ENCODE measurements around the gene KLF15. TPM values are rescaled to one million over a fixed set of nuclear protein-coding genes. Genes with fewer than 3 reads are reported as not detected.

KLF15 gene
- total and polyA plus RNA-seq, 7 experiments from 2014 or later = 0.57 to 0.81 TPM; not detected in 5

GRCh38 chr3:126389112-126389793 lies 32.0 kb upstream of the KLF15 start:
- Histone ChIP-seq H3K36me3 (ENCODE audit: control insufficient read depth in 2 of 3, insufficient read depth in 3 of 3, low read length in 3 of 3) (no peaks in the 10 kb centered on the region), H3K27me3 (ENCODE audit: control insufficient read depth in 2 of 2, insufficient read depth in 2 of 2, low read length in 2 of 2) (no peaks in the 10 kb centered on the region), H3K27ac (ENCODE audit: low read depth, low read length) (no peak overlapping the region), H3K4me1 (ENCODE audit: control insufficient read depth in 2 of 2, insufficient read depth in 2 of 2, low read length in 2 of 2) (no peaks in the 10 kb centered on the region), H3K9me3 (ENCODE audit: control insufficient read depth in 2 of 3, low read length in 3 of 3) (no peaks in the 10 kb centered on the region), H3K4me3 (ENCODE audit: low read length) (no peak overlapping the region)
- Mint-ChIP-seq H3K4me3 (peak overlapping the region in 7 of 10 donors; percentile 16 to 73 (median 38)), H3K36me3 (no peaks in the 10 kb centered on the region), H3K27me3 (peaks cover 57 to 80% (median 73%) of the 10 kb centered on the region in 5 donors), H3K27ac (no peak overlapping the region), H3K9me3 (peaks cover 0 to 3% (median 0%) of the 10 kb centered on the region in 11 donors), H3K4me1 (peaks cover 0 to 9% (median 5%) of the 10 kb centered on the region in 7 donors)
- ATAC-seq (peak; percentile 90), DNase-seq (peak in 7 of 9 donors; percentile 11 to 49 (median 15))
- intact Hi-C loops (cut with micrococcal nuclease) = loop anchor here (1.0 to 5.0 kb wide), 3 partner anchors 143 to 417 kb away; no protein-coding TSS in a partner anchor
- POLR2A ChIA-PET = no interaction called here
- CTCF ChIA-PET = no interaction called here

GRCh38 chr3:126381966-126382365 lies 24.8 kb upstream of the KLF15 start:
- Mint-ChIP-seq H3K27ac (no peak overlapping the region), H3K9me3 (peaks cover 0 to 11% (median 0%) of the 10 kb centered on the region in 11 donors), H3K4me3 (no peak overlapping the region), H3K4me1 (no peaks in the 10 kb centered on the region), H3K27me3 (peaks cover 10 to 48% (median 40%) of the 10 kb centered on the region in 5 donors), H3K36me3 (peaks cover 0 to 5% (median 0%) of the 10 kb centered on the region in 5 donors)
- Histone ChIP-seq H3K36me3 (ENCODE audit: control insufficient read depth in 2 of 3, insufficient read depth in 3 of 3, low read length in 3 of 3) (no peaks in the 10 kb centered on the region), H3K4me1 (ENCODE audit: control insufficient read depth in 2 of 2, insufficient read depth in 2 of 2, low read length in 2 of 2) (no peaks in the 10 kb centered on the region), H3K4me3 (ENCODE audit: low read length) (no peak overlapping the region), H3K9me3 (ENCODE audit: control insufficient read depth in 2 of 3, low read length in 3 of 3) (no peaks in the 10 kb centered on the region), H3K27me3 (ENCODE audit: control insufficient read depth in 2 of 2, insufficient read depth in 2 of 2, low read length in 2 of 2) (no peaks in the 10 kb centered on the region), H3K27ac (ENCODE audit: low read depth, low read length) (no peak overlapping the region)
- ChIA-PET POLR2A (no interaction called here), CTCF (no interaction called here)
- DNase-seq (no peak), ATAC-seq (no peak)
- intact Hi-C loops (cut with micrococcal nuclease) = no loop called here

- no peak overlapping the region for H3K4me3 ChIP-seq (ENCODE audit: low read length)
- ChIA-PET POLR2A (no interaction called here), CTCF (no interaction called here)
- no peak overlapping the region for H3K27ac ChIP-seq (ENCODE audit: low read depth, low read length)
- H3K9me3 Mint-ChIP-seq = peaks cover 0 to 9% (median 0%) of the 10 kb centered on the region in 11 donors
- ATAC-seq (no peak), DNase-seq (no peak)
- H3K4me1 Mint-ChIP-seq = peaks cover 0 to 7% (median 0%) of the 10 kb centered on the region in 7 donors
- no peaks in the 10 kb centered on the region for H3K9me3 ChIP-seq (ENCODE audit: control insufficient read depth in 2 of 3, low read length in 3 of 3)
- H3K4me3 Mint-ChIP-seq = no peak overlapping the region
- no peaks in the 10 kb centered on the region for H3K27me3 ChIP-seq (ENCODE audit: control insufficient read depth in 2 of 2, insufficient read depth in 2 of 2, low read length in 2 of 2)
- no peaks in the 10 kb centered on the region for H3K4me1 ChIP-seq (ENCODE audit: control insufficient read depth in 2 of 2, insufficient read depth in 2 of 2, low read length in 2 of 2)
- peaks cover 10 to 35% (median 25%) of the 10 kb centered on the region in 5 donors for H3K27me3 Mint-ChIP-seq
- H3K36me3 ChIP-seq (ENCODE audit: control insufficient read depth in 2 of 3, insufficient read depth in 3 of 3, low read length in 3 of 3) = no peaks in the 10 kb centered on the region
- H3K27ac Mint-ChIP-seq = no peak overlapping the region
- peaks cover 0 to 5% (median 0%) of the 10 kb centered on the region in 5 donors for H3K36me3 Mint-ChIP-seq
- intact Hi-C loops (cut with micrococcal nuclease) = no loop called here
Observed at GRCh38 chr3:126380011-126380768, 23.0 kb upstream of the KLF15 start.

GRCh38 chr3:126378341-126378751 lies 21.1 kb upstream of the KLF15 start:
- Histone ChIP-seq H3K27me3 (ENCODE audit: control insufficient read depth in 2 of 2, insufficient read depth in 2 of 2, low read length in 2 of 2) (no peaks in the 10 kb centered on the region), H3K36me3 (ENCODE audit: control insufficient read depth in 2 of 3, insufficient read depth in 3 of 3, low read length in 3 of 3) (no peaks in the 10 kb centered on the region), H3K9me3 (ENCODE audit: control insufficient read depth in 2 of 3, low read length in 3 of 3) (no peaks in the 10 kb centered on the region), H3K4me3 (ENCODE audit: low read length) (no peak overlapping the region), H3K27ac (ENCODE audit: low read depth, low read length) (no peak overlapping the region), H3K4me1 (ENCODE audit: control insufficient read depth in 2 of 2, insufficient read depth in 2 of 2, low read length in 2 of 2) (no peaks in the 10 kb centered on the region)
- no peak overlapping the region for H3K4me3 Mint-ChIP-seq
- no peak overlapping the region for H3K27ac Mint-ChIP-seq
- peaks cover 0 to 4% (median 0%) of the 10 kb centered on the region in 11 donors for H3K9me3 Mint-ChIP-seq
- ATAC-seq (no peak), DNase-seq (no peak)
- H3K27me3 Mint-ChIP-seq = peaks cover 5 to 32% (median 16%) of the 10 kb centered on the region in 5 donors
- peaks cover 0 to 7% (median 0%) of the 10 kb centered on the region in 7 donors for H3K4me1 Mint-ChIP-seq
- intact Hi-C loops (cut with micrococcal nuclease) = no loop called here
- ChIA-PET POLR2A (no interaction called here), CTCF (interaction anchor here (0.5 kb wide), 1 partner anchor 243 kb away, joined by 3 read pairs; no protein-coding TSS in a partner anchor)
- peaks cover 0 to 5% (median 0%) of the 10 kb centered on the region in 5 donors for H3K36me3 Mint-ChIP-seq

- DNase-seq (no peak), ATAC-seq (no peak)
- no peak overlapping the region for H3K27ac ChIP-seq (ENCODE audit: low read depth, low read length)
Observed at GRCh38 chr3:126377211-126377610, 20.0 kb upstream of the KLF15 start.

GRCh38 chr3:126376444-126376843 lies 19.2 kb upstream of the KLF15 start:
- H3K27ac ChIP-seq (ENCODE audit: low read depth, low read length) = no peak overlapping the region
- Mint-ChIP-seq H3K4me3 (no peak overlapping the region), H3K27ac (no peak overlapping the region), H3K4me1 (peaks cover 0 to 7% (median 0%) of the 10 kb centered on the region in 7 donors), H3K27me3 (peaks cover 0 to 23% (median 8%) of the 10 kb centered on the region in 5 donors), H3K36me3 (no peaks in the 10 kb centered on the region), H3K9me3 (no peaks in the 10 kb centered on the region)
- H3K9me3 ChIP-seq (ENCODE audit: control insufficient read depth in 2 of 3, low read length in 3 of 3) = no peaks in the 10 kb centered on the region
- CTCF ChIA-PET = no interaction called here
- ATAC-seq = no peak
- H3K4me1 ChIP-seq (ENCODE audit: control insufficient read depth in 2 of 2, insufficient read depth in 2 of 2, low read length in 2 of 2) = no peaks in the 10 kb centered on the region
- no peak overlapping the region for H3K4me3 ChIP-seq (ENCODE audit: low read length)
- no peaks in the 10 kb centered on the region for H3K36me3 ChIP-seq (ENCODE audit: control insufficient read depth in 2 of 3, insufficient read depth in 3 of 3, low read length in 3 of 3)
- H3K27me3 ChIP-seq (ENCODE audit: control insufficient read depth in 2 of 2, insufficient read depth in 2 of 2, low read length in 2 of 2) = no peaks in the 10 kb centered on the region
- POLR2A ChIA-PET = no interaction called here
- DNase-seq = no peak
- intact Hi-C loops (cut with micrococcal nuclease) = no loop called here

More at GRCh38 chr3:126377211-126377610, 20.0 kb upstream of the KLF15 start:
- Histone ChIP-seq H3K9me3 (ENCODE audit: control insufficient read depth in 2 of 3, low read length in 3 of 3) (no peaks in the 10 kb centered on the region), H3K4me3 (ENCODE audit: low read length) (no peak overlapping the region), H3K4me1 (ENCODE audit: control insufficient read depth in 2 of 2, insufficient read depth in 2 of 2, low read length in 2 of 2) (no peaks in the 10 kb centered on the region), H3K27me3 (ENCODE audit: control insufficient read depth in 2 of 2, insufficient read depth in 2 of 2, low read length in 2 of 2) (no peaks in the 10 kb centered on the region), H3K36me3 (ENCODE audit: control insufficient read depth in 2 of 3, insufficient read depth in 3 of 3, low read length in 3 of 3) (no peaks in the 10 kb centered on the region)
- H3K36me3 Mint-ChIP-seq = no peaks in the 10 kb centered on the region
- ChIA-PET CTCF (no interaction called here), POLR2A (no interaction called here)
- H3K4me1 Mint-ChIP-seq = peaks cover 0 to 7% (median 0%) of the 10 kb centered on the region in 7 donors
- H3K9me3 Mint-ChIP-seq = no peaks in the 10 kb centered on the region
- intact Hi-C loops (cut with micrococcal nuclease) = no loop called here
- no peak overlapping the region for H3K4me3 Mint-ChIP-seq
- H3K27ac Mint-ChIP-seq = no peak overlapping the region
- H3K27me3 Mint-ChIP-seq = peaks cover 0 to 28% (median 8%) of the 10 kb centered on the region in 5 donors
